Immature natural killer cell (primary cell): ENCODE measurements around the gene LINGO1. TPM values are rescaled to one million over a fixed set of nuclear protein-coding genes. Genes with fewer than 3 reads are reported as not detected.

Experiments used
- DNase-seq, 3 donors: peaks; one replicate each; pipeline ENCODE4 v3.0.0; 2022; ENCODE audit warnings: mixed read lengths in 1 of 3
- H3K27ac Mint-ChIP-seq, 6 donors: one replicate each; pipeline ENCODE4 v1.8.0; 2020; ENCODE audit warnings: mixed read lengths in 6 of 6, mild to moderate bottlenecking in 5 of 6, inconsistent platforms in 4 of 6, moderate library complexity in 3 of 6
- H3K27me3 Mint-ChIP-seq, 3 donors: one replicate each; pipeline ENCODE4 v1.8.0; 2020 to 2021; ENCODE audit warnings: low read depth in 3 of 3, mild to moderate bottlenecking in 3 of 3, mixed read lengths in 3 of 3, moderate library complexity in 3 of 3, inconsistent platforms in 1 of 3
- H3K36me3 Mint-ChIP-seq, 3 donors: one replicate each; pipeline ENCODE4 v1.8.0; 2020; ENCODE audit warnings: mixed read lengths in 3 of 3, inconsistent platforms in 2 of 3, mild to moderate bottlenecking in 2 of 3
- H3K4me1 Mint-ChIP-seq, 2 donors: one replicate each; pipeline ENCODE4 v1.8.0; 2020; ENCODE audit warnings: inconsistent platforms in 2 of 2, mild to moderate bottlenecking in 2 of 2, mixed read lengths in 2 of 2, moderate library complexity in 1 of 2
- H3K4me3 Mint-ChIP-seq, 5 donors: one replicate each; pipeline ENCODE4 v1.8.0; 2020; ENCODE audit warnings: mild to moderate bottlenecking in 5 of 5, mixed read lengths in 5 of 5, inconsistent platforms in 3 of 5, moderate library complexity in 3 of 5
- H3K9me3 Mint-ChIP-seq, 6 donors: one replicate each; pipeline ENCODE4 v1.8.0; 2020; ENCODE audit warnings: mild to moderate bottlenecking in 6 of 6, mixed read lengths in 6 of 6, inconsistent platforms in 4 of 6, moderate library complexity in 3 of 6
- polyA plus RNA-seq, 3 donors: library from polyadenylated mRNA; unstranded; fragments of 300-500 nt; fragmentation: Illumina TruSeq; gene quantifications; one replicate each; pipeline ENCODE4 v1.2.3, GENCODE V29; 2021

The LINGO1 gene
- polyA plus RNA-seq, 3 donors from 2014 or later = not detected

- Mint-ChIP-seq H3K27ac (no peak overlapping the region), H3K4me3 (no peak overlapping the region), H3K27me3 (peaks cover 0 to 1% (median 0%) of the 10 kb centered on the region in 3 donors), H3K9me3 (no peaks in the 10 kb centered on the region), H3K4me1 (no peaks in the 10 kb centered on the region), H3K36me3 (no peaks in the 10 kb centered on the region)
- DNase-seq = no peak
These were observed 22.0 kb downstream of the LINGO1 start for GRCh38 chr15:77610731-77611130.

- no peak overlapping the region for H3K27ac Mint-ChIP-seq
These were observed 23.2 kb downstream of the LINGO1 start for GRCh38 chr15:77609558-77609957.

GRCh38 chr15:77608774-77609173 lies 23.9 kb downstream of the LINGO1 start:
- H3K36me3 Mint-ChIP-seq = no peaks in the 10 kb centered on the region
- H3K9me3 Mint-ChIP-seq = no peaks in the 10 kb centered on the region
- no peak for DNase-seq
- peaks cover 0 to 6% (median 2%) of the 10 kb centered on the region in 3 donors for H3K27me3 Mint-ChIP-seq
- H3K4me1 Mint-ChIP-seq = peaks cover 8 to 9% of the 10 kb centered on the region in 2 donors
- H3K4me3 Mint-ChIP-seq = no peak overlapping the region
- no peak overlapping the region for H3K27ac Mint-ChIP-seq

More at GRCh38 chr15:77609558-77609957, 23.2 kb downstream of the LINGO1 start:
- Mint-ChIP-seq H3K4me3 (no peak overlapping the region), H3K9me3 (no peaks in the 10 kb centered on the region), H3K36me3 (no peaks in the 10 kb centered on the region), H3K4me1 (peaks cover 5 to 6% of the 10 kb centered on the region in 2 donors), H3K27me3 (peaks cover 0 to 1% (median 0%) of the 10 kb centered on the region in 3 donors)
- no peak for DNase-seq

- H3K36me3 Mint-ChIP-seq = no peaks in the 10 kb centered on the region
- no peak for DNase-seq
- no peak overlapping the region for H3K4me3 Mint-ChIP-seq
- H3K4me1 Mint-ChIP-seq = peaks cover 8 to 10% of the 10 kb centered on the region in 2 donors
- no peaks in the 10 kb centered on the region for H3K9me3 Mint-ChIP-seq
- H3K27ac Mint-ChIP-seq = no peak overlapping the region
- H3K27me3 Mint-ChIP-seq = peaks cover 0 to 8% (median 2%) of the 10 kb centered on the region in 3 donors
These were observed 24.8 kb downstream of the LINGO1 start for GRCh38 chr15:77607894-77608261.

- H3K9me3 Mint-ChIP-seq = no peaks in the 10 kb centered on the region
- no peak for DNase-seq
- peaks cover 0 to 10% (median 2%) of the 10 kb centered on the region in 3 donors for H3K27me3 Mint-ChIP-seq
- no peak overlapping the region for H3K27ac Mint-ChIP-seq
- H3K36me3 Mint-ChIP-seq = no peaks in the 10 kb centered on the region
- H3K4me1 Mint-ChIP-seq = peaks cover 8 to 10% of the 10 kb centered on the region in 2 donors
- H3K4me3 Mint-ChIP-seq = no peak overlapping the region
These were observed 25.4 kb downstream of the LINGO1 start for GRCh38 chr15:77607111-77607893.

- Mint-ChIP-seq H3K27me3 (peaks cover 0 to 10% (median 2%) of the 10 kb centered on the region in 3 donors), H3K27ac (no peak overlapping the region), H3K9me3 (no peaks in the 10 kb centered on the region), H3K4me3 (no peak overlapping the region), H3K36me3 (no peaks in the 10 kb centered on the region), H3K4me1 (peaks cover 8 to 10% of the 10 kb centered on the region in 2 donors)
- DNase-seq = no peak
These were observed 26.3 kb downstream of the LINGO1 start for GRCh38 chr15:77606142-77607034.

GRCh38 chr15:77605547-77605946 lies 27.2 kb downstream of the LINGO1 start:
- Mint-ChIP-seq H3K27me3 (peaks cover 2 to 10% (median 2%) of the 10 kb centered on the region in 3 donors), H3K4me1 (peaks cover 8 to 10% of the 10 kb centered on the region in 2 donors), H3K4me3 (no peak overlapping the region), H3K9me3 (no peaks in the 10 kb centered on the region), H3K36me3 (no peaks in the 10 kb centered on the region), H3K27ac (no peak overlapping the region)
- no peak for DNase-seq

GRCh38 chr15:77604973-77605372 lies 27.7 kb downstream of the LINGO1 start:
- no peak for DNase-seq
- H3K4me1 Mint-ChIP-seq = peaks cover 8 to 10% of the 10 kb centered on the region in 2 donors
- no peaks in the 10 kb centered on the region for H3K9me3 Mint-ChIP-seq
- peaks cover 2 to 10% (median 2%) of the 10 kb centered on the region in 3 donors for H3K27me3 Mint-ChIP-seq
- peak overlapping the region in 4 of 5 donors; percentile 56 to 70 (median 60) for H3K4me3 Mint-ChIP-seq
- no peaks in the 10 kb centered on the region for H3K36me3 Mint-ChIP-seq
- no peak overlapping the region for H3K27ac Mint-ChIP-seq

GRCh38 chr15:77603611-77604336 lies 28.9 kb downstream of the LINGO1 start:
- Mint-ChIP-seq H3K9me3 (no peaks in the 10 kb centered on the region), H3K4me3 (no peak overlapping the region), H3K4me1 (peaks cover 8 to 10% of the 10 kb centered on the region in 2 donors), H3K36me3 (no peaks in the 10 kb centered on the region), H3K27ac (no peak overlapping the region), H3K27me3 (peaks cover 2 to 11% (median 2%) of the 10 kb centered on the region in 3 donors)
- DNase-seq = no peak

- Mint-ChIP-seq H3K4me3 (no peak overlapping the region), H3K27ac (no peak overlapping the region), H3K36me3 (no peaks in the 10 kb centered on the region), H3K4me1 (peaks cover 8 to 10% of the 10 kb centered on the region in 2 donors), H3K9me3 (no peaks in the 10 kb centered on the region), H3K27me3 (peaks cover 2 to 11% (median 2%) of the 10 kb centered on the region in 3 donors)
- DNase-seq = no peak
These were observed 29.9 kb downstream of the LINGO1 start for GRCh38 chr15:77602800-77603199.

- Mint-ChIP-seq H3K27me3 (peaks cover 2 to 11% (median 2%) of the 10 kb centered on the region in 3 donors), H3K4me1 (peaks cover 7% of the 10 kb centered on the region in 2 donors), H3K36me3 (no peaks in the 10 kb centered on the region), H3K9me3 (no peaks in the 10 kb centered on the region), H3K4me3 (no peak overlapping the region), H3K27ac (no peak overlapping the region)
- DNase-seq = no peak
These were observed 32.8 kb downstream of the LINGO1 start for GRCh38 chr15:77599899-77600298.

GRCh38 chr15:77599357-77599756 lies 33.4 kb downstream of the LINGO1 start:
- peaks cover 1 to 2% of the 10 kb centered on the region in 2 donors for H3K4me1 Mint-ChIP-seq
- no peak overlapping the region for H3K27ac Mint-ChIP-seq
- H3K9me3 Mint-ChIP-seq = no peaks in the 10 kb centered on the region
- no peak for DNase-seq
- H3K36me3 Mint-ChIP-seq = no peaks in the 10 kb centered on the region
- H3K27me3 Mint-ChIP-seq = peaks cover 2 to 9% (median 2%) of the 10 kb centered on the region in 3 donors
- H3K4me3 Mint-ChIP-seq = no peak overlapping the region

- Mint-ChIP-seq H3K27me3 (peaks cover 0 to 6% (median 2%) of the 10 kb centered on the region in 3 donors), H3K9me3 (no peaks in the 10 kb centered on the region), H3K4me3 (no peak overlapping the region), H3K4me1 (no peaks in the 10 kb centered on the region), H3K27ac (no peak overlapping the region), H3K36me3 (no peaks in the 10 kb centered on the region)
- no peak for DNase-seq
These were observed 34.1 kb downstream of the LINGO1 start for GRCh38 chr15:77598644-77599043.
